Uterus (tissue), 2 donors: ENCODE measurements around the gene LUC7L3.

ENCODE experiments used
- POLR2A ChIP-seq, 2 donors: fragments of 450-650 bp; IDR thresholded peaks; one replicate each; pipeline ENCODE4 v1.6.1; 2016; ENCODE audit warnings: antibody characterized with exemption in 2 of 2, mild to moderate bottlenecking in 1 of 2, moderate library complexity in 1 of 2
- TF ChIP-seq, protein P1 (sequence below), 4 experiments: fragments of 200-600 bp in 2 of 4; fragments of 450-650 bp in 2 of 4; sonication (generic) in 2 of 4; IDR thresholded peaks; one replicate each; pipeline ENCODE4 v1.5.1; 2016 to 2019; ENCODE audit warnings: antibody characterized with exemption in 4 of 4, mild to moderate bottlenecking in 2 of 4, moderate library complexity in 1 of 4

GRCh38 chr17:50682441-50682840, 37.0 kb upstream of the LUC7L3 start:
- TF ChIP-seq, protein P1, sequence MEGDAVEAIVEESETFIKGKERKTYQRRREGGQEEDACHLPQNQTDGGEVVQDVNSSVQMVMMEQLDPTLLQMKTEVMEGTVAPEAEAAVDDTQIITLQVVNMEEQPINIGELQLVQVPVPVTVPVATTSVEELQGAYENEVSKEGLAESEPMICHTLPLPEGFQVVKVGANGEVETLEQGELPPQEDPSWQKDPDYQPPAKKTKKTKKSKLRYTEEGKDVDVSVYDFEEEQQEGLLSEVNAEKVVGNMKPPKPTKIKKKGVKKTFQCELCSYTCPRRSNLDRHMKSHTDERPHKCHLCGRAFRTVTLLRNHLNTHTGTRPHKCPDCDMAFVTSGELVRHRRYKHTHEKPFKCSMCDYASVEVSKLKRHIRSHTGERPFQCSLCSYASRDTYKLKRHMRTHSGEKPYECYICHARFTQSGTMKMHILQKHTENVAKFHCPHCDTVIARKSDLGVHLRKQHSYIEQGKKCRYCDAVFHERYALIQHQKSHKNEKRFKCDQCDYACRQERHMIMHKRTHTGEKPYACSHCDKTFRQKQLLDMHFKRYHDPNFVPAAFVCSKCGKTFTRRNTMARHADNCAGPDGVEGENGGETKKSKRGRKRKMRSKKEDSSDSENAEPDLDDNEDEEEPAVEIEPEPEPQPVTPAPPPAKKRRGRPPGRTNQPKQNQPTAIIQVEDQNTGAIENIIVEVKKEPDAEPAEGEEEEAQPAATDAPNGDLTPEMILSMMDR (IDR thresholded peaks at IDR 0.05) = no peak
- no peak for TF ChIP-seq POLR2A (IDR thresholded peaks at IDR 0.05)
